SH-SY5Y (cell line): ENCODE measurements around the gene LARGE2.

ENCODE experiments used
- GATA2 ChIP-seq: IDR thresholded peaks from 2 replicates; pipeline ENCODE4 v1.6.1; 2011; ENCODE audit warnings: mild to moderate bottlenecking, low read depth, low read length
- GATA3 ChIP-seq: IDR thresholded peaks from 2 replicates; pipeline ENCODE4 v1.6.1; 2011; ENCODE audit warnings: low read depth, mild to moderate bottlenecking, low read length, moderate library complexity

GRCh38 chr11:45942381-45942780 is 19.9 kb downstream of the LARGE2 start:
- TF ChIP-seq GATA3, result no peak
- TF ChIP-seq GATA2, result no peak
